ENCODE data around the gene TMCC1.

The TMCC1 gene

DNA sequence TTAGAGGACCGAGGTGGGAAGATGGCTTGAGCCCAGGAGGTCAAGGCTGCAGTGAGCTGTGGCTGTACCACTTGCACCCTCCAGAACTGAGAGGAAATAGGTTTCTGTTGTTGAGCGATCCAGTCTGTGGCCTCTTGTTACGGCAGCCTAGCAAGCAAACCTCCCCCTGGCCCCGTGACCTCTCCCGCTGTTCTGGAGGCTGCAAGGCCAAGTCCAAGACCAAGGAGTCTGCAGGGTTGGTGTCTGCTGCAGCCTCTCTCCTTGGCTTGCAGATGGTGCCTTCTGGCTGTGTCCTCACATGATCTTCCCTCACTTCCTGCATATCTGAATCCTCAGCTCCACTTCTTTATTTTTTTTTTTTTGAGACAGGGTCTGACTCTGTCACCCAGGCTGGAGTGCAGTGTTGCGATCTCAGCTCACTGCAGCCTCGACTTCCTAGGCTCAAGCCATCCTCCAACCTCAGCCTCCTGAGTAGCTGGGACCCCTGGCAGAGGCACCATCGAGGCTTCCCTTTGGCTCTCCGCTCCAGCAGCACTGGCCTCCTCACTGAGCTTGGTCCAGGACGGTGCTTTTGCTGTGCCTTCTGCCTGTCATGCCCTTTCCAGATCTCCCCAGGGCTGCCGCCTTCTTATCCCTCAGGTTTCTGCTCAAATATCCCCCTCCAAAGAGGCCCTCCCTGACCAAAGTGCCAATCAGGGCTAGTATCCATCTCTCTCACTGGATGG, 269.0 kb downstream of the TMCC1 start:
- Histone ChIP-seq H2AFZ (ENCODE audit: low read depth) (no peak overlapping the region), H4K20me1 (ENCODE audit: insufficient read depth) (no peaks in the 10 kb centered on the region), H3K27me3 (ENCODE audit: insufficient read depth, low read depth) (no peaks in the 10 kb centered on the region), H3K27ac (no peak overlapping the region), H3K9ac (no peak overlapping the region), H3K4me2 (no peak overlapping the region), H3K4me1 (ENCODE audit: low read depth, poor library complexity, severe bottlenecking) (peaks cover 11% of the 10 kb centered on the region), H3K36me3 (ENCODE audit: insufficient read depth) (no peaks in the 10 kb centered on the region), H3K4me3 (IDR thresholded peaks at IDR 0.05; ENCODE audit: insufficient read depth, low read depth, low read length) (no peak overlapping the region), H3K79me2 (ENCODE audit: insufficient read depth, low read depth) (no peaks in the 10 kb centered on the region)
- TF ChIP-seq, protein P1, sequence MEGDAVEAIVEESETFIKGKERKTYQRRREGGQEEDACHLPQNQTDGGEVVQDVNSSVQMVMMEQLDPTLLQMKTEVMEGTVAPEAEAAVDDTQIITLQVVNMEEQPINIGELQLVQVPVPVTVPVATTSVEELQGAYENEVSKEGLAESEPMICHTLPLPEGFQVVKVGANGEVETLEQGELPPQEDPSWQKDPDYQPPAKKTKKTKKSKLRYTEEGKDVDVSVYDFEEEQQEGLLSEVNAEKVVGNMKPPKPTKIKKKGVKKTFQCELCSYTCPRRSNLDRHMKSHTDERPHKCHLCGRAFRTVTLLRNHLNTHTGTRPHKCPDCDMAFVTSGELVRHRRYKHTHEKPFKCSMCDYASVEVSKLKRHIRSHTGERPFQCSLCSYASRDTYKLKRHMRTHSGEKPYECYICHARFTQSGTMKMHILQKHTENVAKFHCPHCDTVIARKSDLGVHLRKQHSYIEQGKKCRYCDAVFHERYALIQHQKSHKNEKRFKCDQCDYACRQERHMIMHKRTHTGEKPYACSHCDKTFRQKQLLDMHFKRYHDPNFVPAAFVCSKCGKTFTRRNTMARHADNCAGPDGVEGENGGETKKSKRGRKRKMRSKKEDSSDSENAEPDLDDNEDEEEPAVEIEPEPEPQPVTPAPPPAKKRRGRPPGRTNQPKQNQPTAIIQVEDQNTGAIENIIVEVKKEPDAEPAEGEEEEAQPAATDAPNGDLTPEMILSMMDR (conservative IDR thresholded peaks at IDR 0.05; ENCODE audit: low read depth, low read length), result no peak

DNA sequence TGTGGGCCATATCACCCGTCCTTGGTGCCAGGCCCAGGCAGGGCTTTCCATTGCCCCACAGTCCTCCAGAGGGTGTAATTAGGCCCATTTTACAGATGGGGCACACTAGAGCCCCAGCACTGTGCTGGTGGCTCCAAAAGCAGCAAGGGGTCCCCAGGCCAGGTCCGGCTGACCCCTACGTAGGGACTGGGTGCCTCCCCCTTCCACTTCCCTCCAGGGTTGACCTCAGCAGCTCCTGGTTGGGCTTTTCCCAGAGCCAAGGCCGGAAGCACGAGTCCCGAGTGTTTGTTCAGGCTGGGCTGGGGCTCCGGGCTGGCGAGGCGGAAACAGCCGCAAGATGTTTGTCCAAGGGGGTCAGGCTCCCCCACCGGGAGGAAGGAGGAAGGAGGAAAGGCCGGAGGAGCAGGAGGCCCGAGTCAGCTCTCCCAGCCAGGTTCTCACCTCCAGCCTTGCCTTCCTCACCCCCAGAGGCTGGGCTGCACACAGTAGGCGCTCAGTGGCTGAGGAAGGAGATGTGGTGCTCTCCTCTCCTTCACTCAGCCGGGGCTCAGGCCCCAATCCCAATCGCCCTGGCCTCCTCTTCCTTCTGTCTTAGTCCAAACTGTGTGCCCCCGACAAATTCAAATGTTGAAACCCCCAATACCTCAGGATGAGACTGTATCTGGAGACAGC, 269.9 kb downstream of the TMCC1 start:
- Histone ChIP-seq H4K20me1 (ENCODE audit: insufficient read depth) (no peaks in the 10 kb centered on the region), H3K4me2 (no peak overlapping the region), H3K4me3 (IDR thresholded peaks at IDR 0.05; ENCODE audit: insufficient read depth, low read depth, low read length) (no peak overlapping the region), H3K4me1 (ENCODE audit: low read depth, poor library complexity, severe bottlenecking) (peaks cover 11% of the 10 kb centered on the region), H3K27ac (no peak overlapping the region), H2AFZ (ENCODE audit: low read depth) (no peak overlapping the region), H3K79me2 (ENCODE audit: insufficient read depth, low read depth) (no peaks in the 10 kb centered on the region), H3K9ac (no peak overlapping the region), H3K36me3 (ENCODE audit: insufficient read depth) (no peaks in the 10 kb centered on the region), H3K27me3 (ENCODE audit: insufficient read depth, low read depth) (no peaks in the 10 kb centered on the region)
- TF ChIP-seq, protein P1 (conservative IDR thresholded peaks at IDR 0.05; ENCODE audit: low read depth, low read length), result no peak

GRCh38 chr3:129622933-129623332, 270.6 kb downstream of the TMCC1 start:
- Histone ChIP-seq H2AFZ (ENCODE audit: low read depth) (no peak overlapping the region), H3K27ac (no peak overlapping the region), H3K27me3 (ENCODE audit: insufficient read depth, low read depth) (no peaks in the 10 kb centered on the region), H3K79me2 (ENCODE audit: insufficient read depth, low read depth) (no peaks in the 10 kb centered on the region), H4K20me1 (ENCODE audit: insufficient read depth) (no peaks in the 10 kb centered on the region), H3K4me2 (no peak overlapping the region), H3K9ac (no peak overlapping the region), H3K36me3 (ENCODE audit: insufficient read depth) (no peaks in the 10 kb centered on the region), H3K4me1 (ENCODE audit: low read depth, poor library complexity, severe bottlenecking) (peaks cover 11% of the 10 kb centered on the region), H3K4me3 (IDR thresholded peaks at IDR 0.05; ENCODE audit: insufficient read depth, low read depth, low read length) (no peak overlapping the region)
- TF ChIP-seq, protein P1 (conservative IDR thresholded peaks at IDR 0.05; ENCODE audit: low read depth, low read length), result no peak

DNA sequence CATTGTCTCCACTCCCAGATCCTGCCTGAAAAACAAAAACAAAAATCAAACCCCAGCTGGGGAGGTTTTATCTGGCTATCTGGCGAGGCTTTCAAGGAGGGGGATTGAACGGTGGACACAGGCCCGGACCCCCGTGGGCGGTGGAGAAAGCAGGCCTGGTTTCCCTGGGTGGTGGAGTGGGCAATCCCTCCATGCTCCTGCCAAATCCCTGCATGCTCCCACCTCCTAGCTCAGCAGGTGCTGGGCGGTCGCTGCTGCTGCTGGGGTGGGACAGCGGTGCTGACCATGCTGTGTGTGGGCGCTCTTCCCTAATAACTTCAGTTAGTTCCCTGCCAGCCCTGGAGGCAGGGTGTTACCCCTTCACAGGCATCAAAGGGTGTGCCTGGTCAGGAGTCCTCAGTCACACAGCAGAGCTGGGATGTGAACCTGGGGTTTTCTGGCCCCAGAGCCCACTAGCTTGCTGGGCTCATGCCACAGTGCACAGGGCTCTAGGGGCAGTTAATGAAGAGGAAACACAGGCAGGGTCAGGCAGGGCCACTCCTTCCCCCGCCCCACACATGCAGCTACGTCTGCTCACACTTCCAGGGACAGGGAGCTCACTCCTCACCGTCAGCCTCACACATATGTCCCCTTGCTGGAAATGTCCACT, 271.2 kb downstream of the TMCC1 start:
- Histone ChIP-seq H3K9ac (no peak overlapping the region), H3K4me3 (IDR thresholded peaks at IDR 0.05; ENCODE audit: insufficient read depth, low read depth, low read length) (no peak overlapping the region), H2AFZ (ENCODE audit: low read depth) (no peak overlapping the region), H3K4me2 (no peak overlapping the region), H3K4me1 (ENCODE audit: low read depth, poor library complexity, severe bottlenecking) (peaks cover 11% of the 10 kb centered on the region), H3K79me2 (ENCODE audit: insufficient read depth, low read depth) (no peaks in the 10 kb centered on the region), H3K27ac (no peak overlapping the region), H4K20me1 (ENCODE audit: insufficient read depth) (no peaks in the 10 kb centered on the region), H3K36me3 (ENCODE audit: insufficient read depth) (no peaks in the 10 kb centered on the region), H3K27me3 (ENCODE audit: insufficient read depth, low read depth) (no peaks in the 10 kb centered on the region)
- TF ChIP-seq, protein P1 (conservative IDR thresholded peaks at IDR 0.05; ENCODE audit: low read depth, low read length), result no peak

All from KMS-11 (cell line).